Brain microvascular endothelial cell (primary cell): ENCODE measurements around the gene CRYZ.
"Not testable (repeated sequence)": the region's sequence is repeated elsewhere in the genome, so short reads cannot be mapped to it uniquely, and the experiment has no call there.

ENCODE experiments used
- DNase-seq: peaks from one replicate; pipeline ENCODE4 v3.0.0-alpha.2; 2020
- H3K27ac ChIP-seq: fragments of 250-450 bp; sonication (Bioruptor Pico); 2 replicates; pipeline ENCODE4 v1.5.1; 2020; ENCODE audit warnings: mild to moderate bottlenecking, moderate library complexity
- H3K27me3 ChIP-seq: fragments of 250-450 bp; sonication (Bioruptor Pico); replicated peaks from 2 replicates; pipeline ENCODE4 v1.5.1; 2020; ENCODE audit warnings: mild to moderate bottlenecking
- H3K36me3 ChIP-seq: fragments of 250-450 bp; sonication (Bioruptor Pico); replicated peaks from 2 replicates; pipeline ENCODE4 v1.5.1; 2020; ENCODE audit warnings: mild to moderate bottlenecking
- H3K4me3 ChIP-seq: 2 replicates; pipeline ENCODE4 v1.5.1; 2011; ENCODE audit warnings: low read depth, mild to moderate bottlenecking, control low read depth, low read length, moderate library complexity
- CTCF ChIP-seq: IDR thresholded peaks from 2 replicates; pipeline ENCODE4 v1.5.1; 2011; ENCODE audit warnings: low read depth, mild to moderate bottlenecking, moderate library complexity, low read length, control low read depth, inconsistent platforms; ENCODE audit errors: missing control alignments
- in situ Hi-C: cut with HindIII; loops from 2 replicates; pipeline ENCODE4 v1.10.0; 2017; ENCODE audit warnings: low sequenced_read_pairs, low pct_ligation_motif_present

The CRYZ gene

GRCh38 chr1:74773582-74773981 is 40.7 kb upstream of the CRYZ start:
- in situ Hi-C loops, result no loop called here
- no peak overlapping the region for H3K27ac ChIP-seq
- H3K36me3 ChIP-seq, result no peaks in the 10 kb centered on the region
- TF ChIP-seq CTCF, result no peak
- no peaks in the 10 kb centered on the region for H3K27me3 ChIP-seq
- no peak overlapping the region for H3K4me3 ChIP-seq
- no peak for DNase-seq

- TF ChIP-seq CTCF, result no peak
- no peak overlapping the region for H3K27ac ChIP-seq
- no peak overlapping the region for H3K4me3 ChIP-seq
- H3K36me3 ChIP-seq, result no peaks in the 10 kb centered on the region
- no peaks in the 10 kb centered on the region for H3K27me3 ChIP-seq
- no peak for DNase-seq
- in situ Hi-C loops, result no loop called here
Observed at GRCh38 chr1:74772945-74773344, 40.1 kb upstream of the CRYZ start.

DNA sequence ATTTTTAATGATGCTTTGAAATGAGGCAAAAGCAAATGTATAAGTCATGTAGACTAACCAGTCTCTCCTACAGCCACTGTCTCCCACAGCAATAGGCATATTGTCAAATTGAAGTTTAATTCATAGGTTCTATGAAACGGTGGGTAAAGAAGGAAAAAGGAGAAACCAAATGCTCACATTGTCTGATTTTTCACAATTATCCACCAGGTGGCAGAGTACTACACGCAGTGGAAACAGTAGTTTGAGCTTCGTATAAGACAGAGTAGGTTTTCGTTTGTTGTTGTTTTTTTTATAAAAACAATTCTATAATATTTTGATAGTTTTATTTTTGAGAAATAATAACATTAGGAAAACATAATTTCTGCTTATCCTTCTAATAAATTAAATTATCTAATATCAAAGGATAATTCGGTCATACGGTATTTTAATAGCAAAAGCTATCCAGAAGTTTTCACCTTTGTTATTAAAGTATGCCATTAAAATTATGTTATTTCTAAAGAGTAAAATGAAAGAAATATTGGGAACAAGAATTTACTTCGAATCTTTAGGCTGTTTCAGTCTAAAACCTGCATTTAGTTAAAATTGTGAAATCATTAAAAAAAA is 39.2 kb upstream of the CRYZ start:
- peak; percentile 53 for DNase-seq
- no peak overlapping the region for H3K4me3 ChIP-seq
- in situ Hi-C loops, result no loop called here

GRCh38 chr1:74767490-74767889 is 34.6 kb upstream of the CRYZ start:
- Histone ChIP-seq H3K4me3 (no peak overlapping the region), H3K27ac (no peak overlapping the region), H3K36me3 (peaks cover 4% of the 10 kb centered on the region), H3K27me3 (no peaks in the 10 kb centered on the region)
- in situ Hi-C loops, result no loop called here
- peak; percentile 11 for DNase-seq
- TF ChIP-seq CTCF, result peak; percentile 63

More for the DNA sequence above, 39.2 kb upstream of the CRYZ start:
- no peaks in the 10 kb centered on the region for H3K36me3 ChIP-seq
- peak; percentile 71 for TF ChIP-seq CTCF
- no peak overlapping the region for H3K27ac ChIP-seq
- no peaks in the 10 kb centered on the region for H3K27me3 ChIP-seq

GRCh38 chr1:74766579-74766978 is 33.7 kb upstream of the CRYZ start:
- TF ChIP-seq CTCF, result no peak
- in situ Hi-C loops, result no loop called here
- no peak overlapping the region for H3K4me3 ChIP-seq
- H3K36me3 ChIP-seq, result peaks cover 4% of the 10 kb centered on the region
- H3K27me3 ChIP-seq, result no peaks in the 10 kb centered on the region
- H3K27ac ChIP-seq, result no peak overlapping the region
- DNase-seq, result no peak

GRCh38 chr1:74763807-74764206 is 31.0 kb upstream of the CRYZ start:
- no peak for TF ChIP-seq CTCF
- H3K36me3 ChIP-seq, result peaks cover 4% of the 10 kb centered on the region
- H3K27me3 ChIP-seq, result no peaks in the 10 kb centered on the region
- DNase-seq, result no peak
- in situ Hi-C loops, result no loop called here
- no peak overlapping the region for H3K27ac ChIP-seq
- no peak overlapping the region for H3K4me3 ChIP-seq

GRCh38 chr1:74756650-74757049 is 23.8 kb upstream of the CRYZ start:
- H3K27me3 ChIP-seq, H3K4me3 ChIP-seq, in situ Hi-C loops, DNase-seq, H3K27ac ChIP-seq: not testable (repeated sequence)
- H3K36me3 ChIP-seq, result peaks cover 27% of the 10 kb centered on the region
